Activated T-helper 2 cell treated with anti-CD3 and anti-CD28 coated beads, Interferon-gamma antibody, Interleukin-2, Interleukin-4, amounts not matched to agents 10 μg/mL and 5 μg/mL and 100 μg/mL, durations not matched to agents 14 hours and 24 hours and 36 hours (primary cell): ENCODE results near the gene RNF4. TPM values are rescaled to one million over a fixed set of nuclear protein-coding genes. Genes with fewer than 3 reads are reported as not detected.
"Not testable (repeated sequence)": the region's sequence is repeated elsewhere in the genome, so short reads cannot be mapped to it uniquely, and the experiment has no call there.

Source experiments
- DNase-seq: peaks from one replicate; pipeline ENCODE4 v3.0.0; 2021; ENCODE audit warnings: low spot score
- H3K27ac Mint-ChIP-seq: one replicate; pipeline ENCODE4 v1.8.0; 2021; ENCODE audit warnings: mixed read lengths
- H3K27me3 Mint-ChIP-seq: one replicate; pipeline ENCODE4 v1.8.0; 2021; ENCODE audit warnings: low read depth, mixed read lengths
- H3K36me3 Mint-ChIP-seq: one replicate; pipeline ENCODE4 v1.8.0; 2021; ENCODE audit warnings: low read depth, mixed read lengths
- H3K4me1 Mint-ChIP-seq: one replicate; pipeline ENCODE4 v1.8.0; 2021; ENCODE audit warnings: low read depth, mixed read lengths
- H3K4me3 Mint-ChIP-seq: one replicate; pipeline ENCODE4 v1.8.0; 2021; ENCODE audit warnings: low read depth, mild to moderate bottlenecking, moderate library complexity, mixed read lengths
- H3K9me3 Mint-ChIP-seq: one replicate; pipeline ENCODE4 v1.8.0; 2021; ENCODE audit warnings: mixed read lengths
- intact Hi-C: fragments of 100-400 bp; cut with micrococcal nuclease; formaldehyde crosslinking; loops from one replicate; pipeline ENCODE4 v1.15.1; 2023
- total RNA-seq: library from RNA; stranded (reverse); gene quantifications from 2 replicates; pipeline ENCODE4 v1.2.3, GENCODE V29; 2022

Gene RNF4
- total RNA-seq, 1 donor from 2014 or later = 99.1 TPM

DNA sequence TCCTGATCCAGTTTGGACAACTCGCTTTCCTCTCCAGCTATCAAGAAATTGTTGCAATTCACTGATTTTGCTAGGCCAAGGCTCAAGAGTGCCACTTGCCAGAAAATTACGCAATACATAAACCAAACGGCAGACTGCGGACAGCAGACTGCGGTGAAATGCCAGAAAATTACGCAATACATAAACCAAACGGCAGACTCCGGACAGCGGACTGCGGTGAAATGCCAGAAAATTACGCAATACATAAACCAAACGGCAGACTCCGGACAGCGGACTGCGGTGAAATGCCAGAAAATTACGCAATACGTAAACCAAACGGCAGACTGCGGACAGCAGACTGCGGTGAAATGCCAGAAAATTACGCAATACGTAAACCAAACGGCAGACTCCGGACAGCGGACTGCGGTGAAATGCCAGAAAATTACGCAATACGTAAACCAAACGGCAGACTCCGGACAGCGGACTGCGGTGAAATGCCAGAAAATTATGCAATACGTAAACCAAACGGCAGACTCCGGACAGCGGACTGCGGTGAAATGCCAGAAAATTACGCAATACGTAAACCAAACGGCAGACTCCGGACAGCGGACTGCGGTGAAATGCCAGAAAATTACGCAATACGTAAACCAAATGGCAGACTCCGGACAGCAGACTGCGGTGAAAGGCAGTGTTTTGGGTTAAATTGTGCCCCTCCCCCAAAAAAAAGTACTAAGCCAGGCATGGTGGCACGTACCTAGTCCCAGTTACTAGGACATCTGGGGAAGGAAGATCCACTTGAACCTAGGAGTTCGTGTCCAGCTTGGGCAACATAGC lies 38.8 kb upstream of the RNF4 start:
- H3K9me3 Mint-ChIP-seq, H3K36me3 Mint-ChIP-seq, H3K27ac Mint-ChIP-seq, intact Hi-C loops, H3K27me3 Mint-ChIP-seq, DNase-seq, H3K4me3 Mint-ChIP-seq, H3K4me1 Mint-ChIP-seq: not testable (repeated sequence)

DNA sequence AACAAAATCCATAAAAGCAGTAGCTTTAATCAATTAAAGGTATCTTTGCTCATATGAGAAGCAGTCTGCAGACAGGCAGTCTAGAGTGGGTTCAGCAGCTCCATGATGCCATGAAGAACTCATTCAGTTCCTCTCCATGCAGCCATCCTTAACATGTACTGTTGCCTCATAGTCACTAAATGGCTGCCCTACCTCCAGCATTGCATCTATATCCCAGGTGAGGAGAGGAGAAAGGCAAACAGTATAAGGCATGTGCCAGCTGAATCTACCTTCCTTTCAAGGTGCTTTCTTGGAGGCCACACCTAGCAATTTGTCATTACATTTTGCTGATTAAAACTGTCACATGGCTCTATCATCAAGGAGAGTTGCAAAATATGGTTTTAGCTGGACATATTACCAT lies 36.9 kb upstream of the RNF4 start:
- no peaks in the 10 kb centered on the region for H3K36me3 Mint-ChIP-seq
- no peak for DNase-seq
- H3K4me3 Mint-ChIP-seq = no peak overlapping the region
- intact Hi-C loops = no loop called here
- H3K27ac Mint-ChIP-seq = no peak overlapping the region
- H3K27me3 Mint-ChIP-seq = peaks cover 3% of the 10 kb centered on the region
- no peaks in the 10 kb centered on the region for H3K4me1 Mint-ChIP-seq
- H3K9me3 Mint-ChIP-seq = no peaks in the 10 kb centered on the region

- Mint-ChIP-seq H3K27me3 (peaks cover 3% of the 10 kb centered on the region), H3K9me3 (no peaks in the 10 kb centered on the region), H3K4me3 (no peak overlapping the region), H3K27ac (no peak overlapping the region), H3K4me1 (no peaks in the 10 kb centered on the region), H3K36me3 (no peaks in the 10 kb centered on the region)
- no peak for DNase-seq
- intact Hi-C loops = no loop called here
These were observed 35.8 kb upstream of the RNF4 start for GRCh38 chr4:2432991-2433530.

GRCh38 chr4:2433609-2434350 lies 35.1 kb upstream of the RNF4 start:
- no peak for DNase-seq
- no peak overlapping the region for H3K27ac Mint-ChIP-seq
- H3K27me3 Mint-ChIP-seq = peaks cover 3% of the 10 kb centered on the region
- H3K36me3 Mint-ChIP-seq = no peaks in the 10 kb centered on the region
- H3K4me3 Mint-ChIP-seq = no peak overlapping the region
- no peaks in the 10 kb centered on the region for H3K9me3 Mint-ChIP-seq
- H3K4me1 Mint-ChIP-seq = no peaks in the 10 kb centered on the region
- intact Hi-C loops = no loop called here

DNA sequence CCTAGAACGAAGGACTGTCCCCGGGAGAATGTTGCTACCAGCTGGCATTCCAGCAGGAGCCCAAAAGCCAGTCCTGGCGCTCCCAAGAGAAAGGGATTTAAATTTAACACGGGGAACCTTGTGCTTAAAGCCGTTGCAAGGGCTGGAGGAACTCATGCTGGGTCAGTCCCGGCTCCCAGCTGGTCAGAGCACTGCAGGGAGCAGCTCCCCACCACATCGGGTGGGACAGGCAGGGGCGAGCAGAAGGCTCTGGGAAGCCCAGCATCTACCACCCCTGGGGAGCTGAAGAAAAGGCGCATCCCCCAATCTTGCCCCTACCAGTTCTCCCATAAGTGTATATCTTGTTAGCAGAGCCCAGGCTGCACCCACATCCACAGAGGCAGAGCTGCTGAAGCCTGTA lies 34.5 kb upstream of the RNF4 start:
- Mint-ChIP-seq H3K9me3 (no peaks in the 10 kb centered on the region), H3K27me3 (peaks cover 3% of the 10 kb centered on the region), H3K4me1 (no peaks in the 10 kb centered on the region), H3K4me3 (no peak overlapping the region), H3K36me3 (no peaks in the 10 kb centered on the region), H3K27ac (no peak overlapping the region)
- DNase-seq = no peak
- intact Hi-C loops = no loop called here

DNA sequence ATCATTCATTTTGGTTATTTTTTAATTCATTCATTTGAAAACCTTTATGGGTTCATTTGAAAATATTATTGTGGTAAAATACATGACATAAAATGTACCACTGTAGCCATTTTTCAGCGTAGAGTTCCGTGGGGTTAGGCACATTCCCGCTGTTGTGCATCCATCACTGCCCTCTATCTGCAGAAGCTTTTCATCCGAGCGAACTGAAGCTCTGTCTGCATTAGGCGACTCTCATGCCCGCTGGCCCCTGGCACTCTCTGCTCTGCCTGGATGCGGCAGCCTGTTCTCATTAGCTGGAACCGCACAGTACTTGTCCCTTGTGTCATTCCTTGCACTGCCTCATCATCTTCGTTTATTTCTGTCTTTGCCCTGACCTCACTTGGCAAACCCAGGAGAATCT lies 32.6 kb upstream of the RNF4 start:
- no peaks in the 10 kb centered on the region for H3K36me3 Mint-ChIP-seq
- intact Hi-C loops = no loop called here
- H3K9me3 Mint-ChIP-seq = no peaks in the 10 kb centered on the region
- DNase-seq = no peak
- no peaks in the 10 kb centered on the region for H3K4me1 Mint-ChIP-seq
- H3K27ac Mint-ChIP-seq = no peak overlapping the region
- no peak overlapping the region for H3K4me3 Mint-ChIP-seq
- H3K27me3 Mint-ChIP-seq = peaks cover 3% of the 10 kb centered on the region

DNA sequence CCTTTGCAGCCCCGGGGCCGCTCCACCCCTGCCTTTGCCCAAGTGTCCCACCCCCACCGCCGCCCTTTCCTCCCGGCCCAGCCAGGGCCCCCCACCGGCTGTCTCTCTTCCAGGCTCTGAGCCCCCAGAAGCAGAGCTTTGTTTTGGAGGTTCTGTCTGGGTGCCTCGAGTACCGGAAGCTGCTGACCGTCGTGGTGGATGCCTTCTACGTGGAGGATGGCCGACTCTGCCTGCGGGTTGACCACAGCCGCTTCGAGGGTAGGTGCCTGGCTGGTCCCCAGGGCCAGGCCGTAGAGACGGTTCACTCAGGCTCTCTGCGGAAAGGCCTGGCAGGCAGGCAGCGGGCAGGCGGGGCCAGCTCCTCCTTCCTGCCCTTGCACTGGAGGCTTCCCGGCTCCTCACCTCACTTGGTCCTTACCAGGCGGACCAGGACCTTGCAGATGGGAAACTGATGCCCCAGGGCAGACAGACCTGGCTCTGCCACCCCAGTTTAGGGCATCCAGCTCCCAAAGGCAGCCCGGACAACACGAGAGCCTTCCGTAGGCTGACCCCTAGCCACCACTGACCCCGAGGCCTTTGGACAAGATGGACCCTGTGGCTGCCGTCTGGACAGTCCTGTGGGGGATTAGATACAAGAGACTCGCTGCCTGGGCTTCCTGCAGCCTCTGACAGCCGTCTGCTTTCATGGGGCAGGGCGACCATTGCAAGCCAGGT lies 32.0 kb upstream of the RNF4 start:
- Mint-ChIP-seq H3K27ac (no peak overlapping the region), H3K9me3 (no peaks in the 10 kb centered on the region), H3K4me1 (peaks cover 2% of the 10 kb centered on the region), H3K27me3 (no peaks in the 10 kb centered on the region), H3K4me3 (no peak overlapping the region), H3K36me3 (no peaks in the 10 kb centered on the region)
- intact Hi-C loops = no loop called here
- no peak for DNase-seq

GRCh38 chr4:2437475-2438215 lies 31.3 kb upstream of the RNF4 start:
- Mint-ChIP-seq H3K4me1 (peaks cover 2% of the 10 kb centered on the region), H3K36me3 (no peaks in the 10 kb centered on the region), H3K27ac (no peak overlapping the region), H3K27me3 (no peaks in the 10 kb centered on the region), H3K9me3 (no peaks in the 10 kb centered on the region), H3K4me3 (no peak overlapping the region)
- DNase-seq = no peak
- intact Hi-C loops = no loop called here

- Mint-ChIP-seq H3K9me3 (no peaks in the 10 kb centered on the region), H3K4me3 (no peak overlapping the region), H3K27ac (no peak overlapping the region), H3K27me3 (no peaks in the 10 kb centered on the region), H3K4me1 (peaks cover 2% of the 10 kb centered on the region), H3K36me3 (no peaks in the 10 kb centered on the region)
- DNase-seq = no peak
- intact Hi-C loops = no loop called here
These were observed 29.8 kb upstream of the RNF4 start for GRCh38 chr4:2438822-2439718.

DNA sequence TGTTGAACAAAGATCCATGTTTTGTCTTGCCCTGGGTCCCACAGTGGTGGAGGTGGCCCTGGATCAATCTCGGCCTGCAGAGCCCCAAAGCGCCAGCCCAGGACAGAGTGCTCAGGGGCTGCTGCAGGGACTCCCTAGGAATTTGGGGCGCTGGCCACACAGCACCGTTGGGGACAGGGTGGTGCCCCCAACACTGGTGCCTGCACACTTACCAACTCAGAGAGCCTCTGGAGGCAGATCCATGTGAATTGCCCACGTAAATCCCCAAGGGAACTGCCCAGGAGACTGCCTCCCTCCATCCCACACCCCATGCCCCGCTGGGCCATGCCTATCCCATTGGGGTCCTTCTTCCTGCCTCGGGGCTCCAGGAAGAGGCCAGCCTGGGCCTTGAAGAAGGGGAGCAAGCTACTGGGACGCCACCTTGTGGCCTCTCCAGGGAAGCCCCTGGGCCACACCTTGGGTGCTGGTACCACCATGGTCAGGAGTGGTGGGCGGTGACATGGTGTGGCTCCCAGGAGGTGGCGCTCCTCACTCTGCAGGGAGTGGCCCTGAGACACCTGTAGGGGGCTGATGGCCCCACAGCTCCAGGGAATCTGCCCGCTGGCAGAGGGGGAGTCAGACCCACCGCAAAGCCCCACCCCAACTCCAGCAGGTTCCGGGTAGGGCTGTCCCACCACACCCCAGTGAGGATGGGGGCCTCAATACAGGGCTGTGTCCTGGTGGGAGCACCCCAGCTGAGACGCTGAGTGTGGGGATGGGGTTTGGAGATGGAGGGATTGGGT lies 27.3 kb upstream of the RNF4 start:
- intact Hi-C loops = loop anchor here (1.0 kb wide), 1 partner anchor 221 kb away; no protein-coding TSS in a partner anchor
- Mint-ChIP-seq H3K27ac (no peak overlapping the region), H3K27me3 (no peaks in the 10 kb centered on the region), H3K4me1 (peaks cover 2% of the 10 kb centered on the region), H3K4me3 (no peak overlapping the region), H3K36me3 (no peaks in the 10 kb centered on the region), H3K9me3 (no peaks in the 10 kb centered on the region)
- DNase-seq = peak; percentile 65
